ENCODE measurements around the gene MTPN.

The MTPN gene

GRCh38 chr7:135922263-135922662 lies 54.9 kb downstream of the MTPN start:
- DNase-seq: no peak

GRCh38 chr7:135920478-135920877 lies 56.7 kb downstream of the MTPN start:
- DNase-seq: no peak

GRCh38 chr7:135919071-135919841 lies 57.9 kb downstream of the MTPN start:
- no peak for DNase-seq

GRCh38 chr7:135918134-135918533 lies 59.0 kb downstream of the MTPN start:
- no peak for DNase-seq

DNA sequence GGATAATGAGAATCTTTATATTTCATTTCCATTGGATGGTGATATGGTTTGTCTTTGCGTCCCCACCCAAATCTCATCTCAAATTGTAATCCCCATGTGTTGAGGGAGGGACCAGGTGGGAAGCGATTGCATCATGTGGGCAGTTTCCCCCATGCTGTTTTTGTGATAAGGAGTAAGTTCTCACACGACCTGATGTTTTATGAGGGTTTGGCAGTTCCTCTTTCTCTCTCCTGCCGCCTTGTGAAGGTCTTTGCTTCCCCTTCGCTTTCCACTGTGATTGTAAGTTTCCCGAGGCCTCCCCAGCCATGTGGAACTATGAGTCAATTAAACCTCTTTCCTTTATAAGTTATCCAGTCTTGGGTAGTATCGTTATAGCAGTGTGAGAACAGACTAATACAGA lies 59.4 kb downstream of the MTPN start:
- DNase-seq: no peak

DNA sequence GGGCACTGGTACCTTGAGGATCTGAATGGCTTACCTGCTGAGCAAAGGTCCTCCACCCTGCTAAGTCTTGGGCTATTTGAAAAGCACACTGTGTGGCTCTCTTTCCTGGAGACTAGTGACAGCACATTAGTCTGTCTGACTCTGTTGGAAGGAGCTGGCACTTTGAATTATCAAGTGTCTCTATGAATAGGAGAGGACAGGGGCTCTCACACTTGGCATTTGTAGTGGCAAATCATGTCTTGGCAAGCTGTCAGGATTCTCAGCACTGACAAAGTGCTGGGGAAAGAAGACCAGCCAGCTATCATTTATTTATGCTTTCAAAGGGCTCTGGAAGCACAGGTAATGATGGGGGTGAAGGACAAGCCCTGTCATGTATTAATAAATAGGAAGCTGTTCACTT lies 62.8 kb downstream of the MTPN start:
- DNase-seq: no peak

DNA sequence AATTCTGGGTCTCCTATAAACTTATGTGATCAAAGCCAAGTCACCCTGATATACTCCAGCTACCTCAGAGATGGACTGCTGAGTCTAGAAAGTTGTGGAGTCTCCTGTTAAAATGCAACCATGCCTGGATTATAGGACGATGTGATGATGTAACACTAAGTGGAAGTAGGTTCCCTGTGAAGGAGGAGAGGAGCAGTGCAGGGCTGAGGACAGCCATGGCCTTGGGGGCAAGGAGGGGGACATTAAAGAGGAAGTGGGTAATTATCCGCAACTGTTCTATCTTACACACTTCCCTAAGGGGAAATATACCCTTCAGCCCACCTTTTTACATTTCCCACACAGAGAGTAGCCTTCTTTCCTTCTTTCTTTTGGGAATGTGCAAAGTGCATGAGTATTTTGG lies 63.8 kb downstream of the MTPN start:
- no peak for DNase-seq

- DNase-seq: no peak
These were observed 66.1 kb downstream of the MTPN start for GRCh38 chr7:135911099-135911498.

DNA sequence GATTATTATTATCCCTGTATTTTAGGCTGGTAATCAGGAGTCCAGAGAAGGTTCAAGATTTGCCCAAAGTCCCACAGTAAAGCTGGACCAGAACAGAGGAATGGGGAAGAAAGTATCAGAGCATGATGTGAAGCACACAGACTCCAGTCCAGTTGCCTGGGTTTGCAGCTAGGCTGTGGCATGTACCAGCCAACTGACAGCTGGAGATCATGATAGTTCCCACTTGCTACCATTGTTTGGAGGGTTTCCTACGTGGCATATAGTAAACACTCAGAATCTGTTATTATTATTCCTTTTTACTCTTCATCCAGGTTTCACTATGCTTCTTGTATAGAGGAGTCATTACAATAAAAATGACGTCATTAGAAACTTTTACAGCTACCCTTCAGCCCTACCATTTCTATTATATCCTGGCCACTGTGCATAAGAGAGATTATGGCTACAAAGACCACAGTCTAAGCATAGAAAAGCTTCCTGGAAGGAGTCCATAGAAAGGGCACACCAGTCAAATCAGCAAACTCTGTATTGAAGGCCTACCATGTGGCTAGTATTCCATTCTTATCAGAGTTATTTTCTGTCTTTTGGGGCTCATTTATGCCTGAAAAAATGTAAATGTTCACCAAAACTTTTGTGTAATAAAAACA lies 66.6 kb downstream of the MTPN start:
- DNase-seq: no peak

- DNase-seq: no peak
These were observed 71.3 kb downstream of the MTPN start for GRCh38 chr7:135905858-135906257.

DNA sequence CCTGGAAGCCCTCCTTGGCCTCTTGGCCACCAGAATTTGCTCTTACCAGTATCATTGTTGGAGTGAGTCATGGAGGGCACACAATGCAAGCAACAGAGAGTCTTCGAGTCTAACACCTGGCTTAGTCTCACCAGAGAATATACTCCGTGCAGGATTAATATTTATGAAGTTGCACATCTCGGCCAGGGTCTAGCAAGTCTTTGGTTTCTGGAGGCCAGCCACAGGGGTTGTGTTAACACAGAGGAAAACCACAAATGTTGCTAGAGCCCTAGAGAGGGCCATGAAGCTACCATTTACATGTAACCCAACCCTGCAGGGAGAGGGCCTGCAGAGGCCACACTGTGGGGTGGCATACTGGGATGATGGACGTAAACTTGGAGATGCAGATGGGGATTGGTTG lies 71.8 kb downstream of the MTPN start:
- no peak for DNase-seq

GRCh38 chr7:135904282-135904681 lies 72.9 kb downstream of the MTPN start:
- no peak for DNase-seq

DNA sequence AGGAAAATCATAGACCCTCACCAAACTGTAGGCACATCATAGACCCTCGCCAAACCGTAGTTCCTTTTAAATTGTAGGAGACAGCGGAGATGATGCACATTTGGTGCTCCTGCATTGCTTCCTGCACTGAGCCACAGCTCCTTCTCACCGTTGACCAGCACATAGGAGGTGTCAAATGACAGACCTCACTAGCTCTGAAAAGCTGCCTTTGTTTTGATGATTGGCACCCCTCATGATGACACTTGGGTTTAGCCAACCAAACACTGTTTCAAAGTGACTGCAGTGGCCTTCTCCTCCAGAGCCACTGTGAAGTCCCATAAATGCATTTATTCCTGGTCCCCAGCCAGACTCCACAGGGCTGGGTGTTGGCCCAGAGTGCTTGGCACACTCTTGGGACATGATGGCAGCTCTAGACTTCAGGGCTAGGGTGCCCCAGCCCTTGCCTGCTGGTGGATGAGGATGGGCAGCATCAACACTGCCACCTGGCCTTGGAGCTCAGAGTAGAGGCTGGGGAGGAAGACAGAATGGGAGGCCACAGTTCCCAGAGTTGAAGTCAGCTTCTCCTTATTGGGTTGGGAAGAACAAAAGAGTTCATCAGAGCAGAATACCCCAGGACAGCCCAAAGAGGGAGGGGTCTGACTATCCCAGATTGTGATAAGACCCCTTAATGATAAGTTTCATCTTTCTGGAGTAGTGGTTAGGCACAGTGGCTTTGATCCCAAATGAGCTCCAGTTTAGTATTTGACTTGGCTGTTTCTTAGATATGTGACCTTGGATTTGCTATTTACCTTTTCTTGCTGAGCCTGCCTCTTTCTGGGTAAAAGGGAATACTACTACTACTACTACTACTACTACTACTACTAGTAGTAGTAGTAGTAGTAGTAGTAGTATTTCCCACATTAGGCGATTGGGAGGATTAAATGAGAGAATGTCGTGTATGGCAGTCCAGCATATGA lies 75.3 kb downstream of the MTPN start:
- no peak for DNase-seq

DNA sequence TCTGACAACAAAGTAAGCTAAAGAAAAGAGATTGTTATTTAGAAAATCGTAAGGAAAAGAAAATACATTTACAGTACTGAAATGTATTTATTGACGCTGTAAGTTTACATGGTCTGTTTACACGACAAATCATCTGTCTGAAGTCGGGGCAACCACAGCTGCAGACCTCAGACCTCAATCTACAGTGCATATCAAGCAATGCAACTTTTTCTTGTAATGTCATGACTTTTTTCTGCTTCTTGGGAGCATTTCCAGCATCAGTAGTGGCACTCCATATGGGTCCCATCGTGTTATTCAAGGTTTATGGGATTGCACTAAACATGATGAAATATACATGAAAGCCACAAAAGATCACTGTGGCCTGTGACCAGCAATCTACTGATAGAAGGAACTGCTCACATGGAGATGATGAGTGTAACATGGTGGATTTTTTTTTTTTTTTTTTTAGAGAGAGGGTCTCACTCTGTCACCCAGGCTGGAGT lies 77.1 kb downstream of the MTPN start:
- no peak for DNase-seq

DNA sequence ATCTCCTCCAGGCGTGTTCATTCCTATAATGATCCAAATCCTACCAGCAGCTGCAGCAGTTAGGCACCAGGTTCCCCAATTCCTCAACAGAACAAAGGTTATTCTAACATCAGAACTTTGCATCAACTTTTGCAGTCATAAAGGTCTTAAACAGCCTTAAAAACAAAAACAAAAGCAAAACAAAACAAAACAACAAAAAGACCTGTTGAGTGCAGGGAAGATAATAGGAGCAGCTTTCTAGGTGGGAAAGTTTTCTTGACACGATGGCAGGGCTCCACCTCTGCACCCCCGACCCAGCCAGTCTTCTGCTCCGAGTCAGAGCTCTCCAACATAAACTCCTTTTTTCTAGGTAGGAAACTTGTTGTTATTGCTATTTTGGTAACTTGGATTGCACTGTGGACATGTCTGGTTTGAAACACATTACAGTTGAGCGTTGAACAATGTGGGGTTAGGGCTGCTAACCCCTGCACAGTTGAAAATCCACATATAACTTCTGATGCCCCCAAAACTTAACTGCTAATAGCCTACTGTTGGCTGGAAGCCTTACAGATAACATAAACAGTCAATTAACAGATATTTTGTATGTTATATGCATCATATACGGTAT lies 77.6 kb downstream of the MTPN start:
- DNase-seq: no peak

DNA sequence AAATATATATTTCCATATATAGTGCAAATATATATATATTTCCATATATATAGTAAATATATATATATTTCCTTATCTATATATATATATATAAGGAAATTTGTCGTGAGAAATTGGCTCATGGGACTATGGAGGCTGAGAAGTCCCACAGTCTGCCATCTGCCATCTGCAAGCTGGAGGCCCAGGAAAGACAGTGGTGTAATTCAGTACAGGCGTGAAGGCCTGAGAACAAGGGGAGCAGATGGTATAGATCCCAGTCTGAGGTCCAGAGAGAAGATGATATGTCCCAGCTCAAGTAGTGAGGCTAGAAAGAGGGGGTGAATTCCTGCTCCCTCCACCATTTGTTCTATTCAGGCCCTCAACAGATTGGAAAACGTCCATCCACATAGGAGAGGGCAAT lies 78.9 kb downstream of the MTPN start:
- DNase-seq: no peak

- DNase-seq: no peak
These were observed 82.3 kb downstream of the MTPN start for GRCh38 chr7:135894816-135895215.

- no peak for DNase-seq
These were observed 87.3 kb downstream of the MTPN start for GRCh38 chr7:135889823-135890222.

GRCh38 chr7:135888740-135889139 lies 88.4 kb downstream of the MTPN start:
- no peak for DNase-seq

- no peak for DNase-seq
These were observed 90.6 kb downstream of the MTPN start for GRCh38 chr7:135886345-135887132.

DNA sequence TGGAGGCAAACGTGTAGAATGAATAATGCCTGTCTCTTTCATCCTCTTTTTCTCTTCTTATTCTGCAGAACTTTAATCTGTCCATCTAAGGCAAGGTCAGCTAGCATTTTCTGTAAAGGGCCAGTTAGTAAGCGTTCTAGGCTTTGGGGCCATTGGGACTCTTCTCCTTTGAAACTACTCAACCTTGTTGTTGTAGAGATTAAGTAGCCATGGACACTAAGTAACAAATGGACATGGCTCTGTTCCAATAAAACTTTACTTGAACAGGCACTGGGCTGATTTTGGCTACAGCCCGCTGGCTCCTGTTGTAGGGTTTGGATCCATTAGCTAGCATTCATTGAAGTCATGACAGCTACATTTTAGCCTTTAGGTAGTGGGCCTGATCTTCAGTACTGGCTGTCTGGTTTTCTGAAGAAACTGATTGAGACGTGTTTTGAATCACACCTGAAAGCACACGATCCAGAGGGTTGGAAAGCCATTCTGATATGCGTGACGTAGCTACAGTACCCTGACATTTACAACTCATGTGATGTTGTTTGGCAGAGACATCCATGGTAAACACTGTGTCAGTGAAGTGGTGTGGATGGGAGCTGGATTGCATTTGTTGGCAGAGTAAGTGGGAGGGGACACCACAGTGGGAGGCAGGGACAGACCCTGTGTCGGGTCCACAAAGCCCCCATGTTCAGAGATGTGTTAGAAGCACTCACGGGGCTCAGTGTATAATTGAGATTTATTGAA lies 92.5 kb downstream of the MTPN start:
- no peak for DNase-seq

Data from hematopoietic multipotent progenitor cell treated with erythropoietin and hydrocortisone succinate and interleukin-3 and kit ligand, for 8 days (in vitro differentiated cells).